NOMO-1 (cell line): ENCODE data around the gene HMCN2.
"Not testable (repeated sequence)": the region's sequence is repeated elsewhere in the genome, so short reads cannot be mapped to it uniquely, and the experiment has no call there.

Experiments
- DNase-seq, 2 experiments: peaks; one replicate each; lab custom pipeline; 2025; ENCODE audit not compliant: unreplicated experiment in 2 of 2; lab: John Stamatoyannopoulos, UW

HMCN2 gene

GRCh38 chr9:130426467-130426773 is 160.9 kb downstream of the HMCN2 start:
- no peak for DNase-seq

GRCh38 chr9:130426883-130427282 is 161.3 kb downstream of the HMCN2 start:
- DNase-seq = no peak

GRCh38 chr9:130427326-130427725 is 161.8 kb downstream of the HMCN2 start:
- DNase-seq = no peak

- no peak for DNase-seq
These were observed 162.6 kb downstream of the HMCN2 start for GRCh38 chr9:130428086-130428665.

- no peak for DNase-seq
These were observed 163.8 kb downstream of the HMCN2 start for GRCh38 chr9:130429381-130429780.

GRCh38 chr9:130429831-130430230 is 164.3 kb downstream of the HMCN2 start:
- DNase-seq = no peak

- DNase-seq = no peak
These were observed 164.7 kb downstream of the HMCN2 start for GRCh38 chr9:130430232-130430631.

GRCh38 chr9:130430734-130431535 is 165.4 kb downstream of the HMCN2 start:
- DNase-seq = no peak

GRCh38 chr9:130431536-130432303 is 166.2 kb downstream of the HMCN2 start:
- no peak for DNase-seq

GRCh38 chr9:130432362-130432761 is 166.8 kb downstream of the HMCN2 start:
- no peak for DNase-seq

- DNase-seq = no peak
These were observed 167.2 kb downstream of the HMCN2 start for GRCh38 chr9:130432796-130433167.

GRCh38 chr9:130433168-130433946 is 167.8 kb downstream of the HMCN2 start:
- DNase-seq = no peak

GRCh38 chr9:130433947-130434262 is 168.3 kb downstream of the HMCN2 start:
- no peak for DNase-seq

- not testable (repeated sequence) for DNase-seq
These were observed 169.1 kb downstream of the HMCN2 start for GRCh38 chr9:130434656-130435055.

GRCh38 chr9:130437011-130437789 is 171.6 kb downstream of the HMCN2 start:
- no peak for DNase-seq

- DNase-seq = no peak
These were observed 172.9 kb downstream of the HMCN2 start for GRCh38 chr9:130438382-130438981.

GRCh38 chr9:130441031-130441430 is 175.5 kb downstream of the HMCN2 start:
- DNase-seq = no peak

GRCh38 chr9:130442746-130443455 is 177.3 kb downstream of the HMCN2 start:
- DNase-seq = no peak

- no peak for DNase-seq
These were observed 177.9 kb downstream of the HMCN2 start for GRCh38 chr9:130443456-130443801.
